HL-60/S4 (cell line): ENCODE results near the gene NXF2B.
"Not testable (repeated sequence)": the region's sequence is repeated elsewhere in the genome, so short reads cannot be mapped to it uniquely, and the experiment has no call there.

Experiments
- in situ Hi-C: fragments of 300-500 bp; cut with MboI; formaldehyde crosslinking; loops from 2 replicates; pipeline ENCODE4 v1.14.3; 2022; ENCODE audit warnings: low sequenced_read_pairs

The NXF2B gene

DNA sequence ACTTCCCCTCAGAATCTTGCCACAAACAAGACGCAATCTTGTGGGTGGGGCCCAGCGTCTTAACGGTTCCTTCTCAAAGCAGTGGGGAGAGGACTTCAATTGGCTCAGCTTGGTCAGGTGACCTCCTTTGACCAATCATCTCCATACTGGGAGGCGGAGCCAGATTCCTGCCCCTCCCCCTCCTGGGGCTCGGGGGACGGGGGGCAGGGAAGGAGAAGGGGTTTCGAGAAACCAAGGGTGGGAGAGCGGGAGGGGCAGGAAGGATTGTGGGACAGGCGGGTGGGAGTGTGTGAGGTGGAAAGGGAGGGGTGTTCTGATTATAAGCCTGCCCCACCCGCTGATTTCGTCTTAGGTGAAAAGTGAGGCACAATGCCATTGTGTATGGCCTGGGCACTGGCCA is at the start of gene NXF2B:
TSS of gene NXF2B (minus strand) at position 101 of the 400 bp plus-strand sequence. CDS start 59,972 bp downstream, outside the sequence.
- in situ Hi-C loops: not testable (repeated sequence)

DNA sequence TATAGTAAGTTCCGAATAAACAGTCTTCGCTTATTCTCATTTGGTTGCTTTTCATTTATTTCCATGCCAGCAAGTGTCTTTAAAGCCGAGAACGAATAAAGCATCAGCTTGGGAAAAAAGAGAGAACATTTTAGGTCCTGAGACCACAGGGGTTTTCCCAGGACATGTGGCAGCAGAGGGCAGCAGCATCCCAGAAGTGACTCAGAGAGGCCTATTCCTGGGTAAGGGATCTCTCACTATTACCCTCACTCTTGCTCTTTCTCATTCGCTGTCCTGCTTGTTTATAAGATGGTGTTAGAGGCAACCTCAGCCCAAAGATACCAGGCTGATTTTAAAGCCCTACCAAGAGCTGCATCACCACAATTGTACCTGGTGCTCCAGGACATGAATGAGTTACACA is 39.0 kb upstream of the NXF2B start:
- in situ Hi-C loops: not testable (repeated sequence)

GRCh38 chrX:102471762-102472220 is 32.0 kb upstream of the NXF2B start, which contains the start of gene TCP11X2:
TCP11X2 (minus strand) TSS chrX:102471812.
- in situ Hi-C loops: not testable (repeated sequence)

DNA sequence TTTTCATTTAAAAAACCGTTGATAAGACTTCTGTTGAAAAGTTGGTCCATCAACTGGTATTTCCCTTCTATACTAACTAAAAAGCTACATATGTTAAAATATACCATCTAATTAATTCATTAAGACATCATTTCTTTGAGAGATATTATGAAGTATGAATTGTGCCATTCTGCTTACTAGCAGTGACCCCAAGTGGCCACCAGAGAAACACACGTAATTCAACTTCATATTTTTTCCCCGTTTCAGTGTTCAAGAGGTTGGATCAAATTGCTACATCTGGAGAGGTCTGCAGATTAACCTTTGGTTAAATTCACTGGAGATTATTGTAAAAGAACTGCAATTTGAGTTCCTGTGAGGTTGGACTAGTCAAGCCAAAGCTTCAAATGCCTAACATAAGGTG is 30.4 kb upstream of the NXF2B start:
- in situ Hi-C loops: not testable (repeated sequence)

DNA sequence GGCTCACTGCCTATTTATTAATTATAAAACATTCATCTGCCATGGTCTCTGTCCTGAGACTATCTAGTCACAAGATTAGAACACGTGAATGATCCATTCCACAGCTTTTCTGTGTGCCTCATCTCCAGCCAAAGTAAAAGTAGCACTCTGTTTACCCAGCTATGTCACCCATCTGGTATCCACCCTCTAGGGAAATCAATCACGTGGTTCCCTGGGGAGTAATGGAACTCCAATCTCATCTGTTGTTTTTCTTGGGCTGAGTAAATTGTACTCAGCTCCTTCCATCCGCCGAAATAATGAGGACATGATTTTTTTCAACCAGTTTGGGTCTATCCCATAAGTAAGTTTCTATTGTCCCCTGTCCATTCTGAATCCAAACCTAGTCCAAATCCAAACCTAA is 18.8 kb upstream of the NXF2B start:
- in situ Hi-C loops: not testable (repeated sequence)

GRCh38 chrX:102414493-102414892 is 25.3 kb downstream of the NXF2B start:
- in situ Hi-C loops: not testable (repeated sequence)

GRCh38 chrX:102345916-102346315 is 93.9 kb downstream of the NXF2B start:
- in situ Hi-C loops: no loop called here

GRCh38 chrX:102341867-102342266 is 97.9 kb downstream of the NXF2B start:
- in situ Hi-C loops: no loop called here

- in situ Hi-C loops: no loop called here
Observed at GRCh38 chrX:102339312-102340298, 100.2 kb downstream of the NXF2B start.

DNA sequence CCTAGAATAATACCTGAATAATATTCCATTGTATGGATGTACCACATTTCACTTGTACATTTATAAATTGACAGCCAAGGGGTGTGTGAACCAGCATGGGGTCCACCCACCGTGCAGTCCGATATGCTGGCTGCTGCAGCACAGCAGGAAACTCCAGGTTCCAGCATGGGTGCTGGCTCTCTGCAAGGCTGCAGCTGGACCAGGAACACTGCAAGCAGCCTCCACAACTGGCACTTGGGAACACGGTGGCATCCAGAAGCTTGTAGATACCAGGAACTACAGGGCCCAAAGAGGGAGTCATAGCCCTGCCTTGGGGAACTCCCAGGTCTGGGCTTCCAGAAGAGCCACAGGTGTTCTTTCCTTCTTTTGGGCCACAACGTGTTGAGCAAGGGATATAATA is 101.6 kb downstream of the NXF2B start:
- in situ Hi-C loops: no loop called here
